LNCaP clone FGC (cell line): ENCODE data around the gene FOXA2.
"Not testable (repeated sequence)": the region's sequence is repeated elsewhere in the genome, so short reads cannot be mapped to it uniquely, and the experiment has no call there.

Experiments used
- DNase-seq: peaks from one replicate; pipeline ENCODE4 v3.0.0-alpha.2; 2011; ENCODE audit warnings: low read depth
- H3K4me3 ChIP-seq: 2 replicates; pipeline ENCODE4 v1.5.1; 2011; ENCODE audit warnings: mild to moderate bottlenecking, low read depth, low read length, control low read depth
- TF ChIP-seq, protein P1 (sequence below): IDR thresholded peaks from 2 replicates; pipeline ENCODE4 v1.5.1; 2012; ENCODE audit warnings: mild to moderate bottlenecking; ENCODE audit not compliant: control insufficient read depth, insufficient read depth; ENCODE audit errors: extremely low read depth

Gene FOXA2

DNA sequence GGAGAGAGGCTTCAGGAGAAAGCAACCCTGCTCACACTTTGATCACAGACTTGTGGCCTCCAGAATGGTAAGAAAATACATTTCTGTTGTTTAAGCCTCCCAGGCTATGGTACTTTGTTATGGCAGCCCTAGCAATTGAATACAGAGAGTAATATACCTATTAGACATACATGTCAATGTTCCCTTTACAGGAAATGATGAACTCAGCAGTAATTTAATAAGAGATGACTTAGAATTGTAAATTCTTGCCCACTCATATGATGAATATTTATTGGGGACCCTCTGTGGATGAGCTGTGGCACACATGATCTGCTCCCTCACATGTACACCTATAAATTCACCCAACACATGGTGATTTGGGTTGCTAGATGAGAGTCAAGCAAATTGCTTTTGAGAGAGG lies 20.4 kb upstream of the FOXA2 start:
- DNase-seq, result no peak
- no peak overlapping the region for H3K4me3 ChIP-seq
- TF ChIP-seq, protein P1, sequence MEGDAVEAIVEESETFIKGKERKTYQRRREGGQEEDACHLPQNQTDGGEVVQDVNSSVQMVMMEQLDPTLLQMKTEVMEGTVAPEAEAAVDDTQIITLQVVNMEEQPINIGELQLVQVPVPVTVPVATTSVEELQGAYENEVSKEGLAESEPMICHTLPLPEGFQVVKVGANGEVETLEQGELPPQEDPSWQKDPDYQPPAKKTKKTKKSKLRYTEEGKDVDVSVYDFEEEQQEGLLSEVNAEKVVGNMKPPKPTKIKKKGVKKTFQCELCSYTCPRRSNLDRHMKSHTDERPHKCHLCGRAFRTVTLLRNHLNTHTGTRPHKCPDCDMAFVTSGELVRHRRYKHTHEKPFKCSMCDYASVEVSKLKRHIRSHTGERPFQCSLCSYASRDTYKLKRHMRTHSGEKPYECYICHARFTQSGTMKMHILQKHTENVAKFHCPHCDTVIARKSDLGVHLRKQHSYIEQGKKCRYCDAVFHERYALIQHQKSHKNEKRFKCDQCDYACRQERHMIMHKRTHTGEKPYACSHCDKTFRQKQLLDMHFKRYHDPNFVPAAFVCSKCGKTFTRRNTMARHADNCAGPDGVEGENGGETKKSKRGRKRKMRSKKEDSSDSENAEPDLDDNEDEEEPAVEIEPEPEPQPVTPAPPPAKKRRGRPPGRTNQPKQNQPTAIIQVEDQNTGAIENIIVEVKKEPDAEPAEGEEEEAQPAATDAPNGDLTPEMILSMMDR, result no peak

DNA sequence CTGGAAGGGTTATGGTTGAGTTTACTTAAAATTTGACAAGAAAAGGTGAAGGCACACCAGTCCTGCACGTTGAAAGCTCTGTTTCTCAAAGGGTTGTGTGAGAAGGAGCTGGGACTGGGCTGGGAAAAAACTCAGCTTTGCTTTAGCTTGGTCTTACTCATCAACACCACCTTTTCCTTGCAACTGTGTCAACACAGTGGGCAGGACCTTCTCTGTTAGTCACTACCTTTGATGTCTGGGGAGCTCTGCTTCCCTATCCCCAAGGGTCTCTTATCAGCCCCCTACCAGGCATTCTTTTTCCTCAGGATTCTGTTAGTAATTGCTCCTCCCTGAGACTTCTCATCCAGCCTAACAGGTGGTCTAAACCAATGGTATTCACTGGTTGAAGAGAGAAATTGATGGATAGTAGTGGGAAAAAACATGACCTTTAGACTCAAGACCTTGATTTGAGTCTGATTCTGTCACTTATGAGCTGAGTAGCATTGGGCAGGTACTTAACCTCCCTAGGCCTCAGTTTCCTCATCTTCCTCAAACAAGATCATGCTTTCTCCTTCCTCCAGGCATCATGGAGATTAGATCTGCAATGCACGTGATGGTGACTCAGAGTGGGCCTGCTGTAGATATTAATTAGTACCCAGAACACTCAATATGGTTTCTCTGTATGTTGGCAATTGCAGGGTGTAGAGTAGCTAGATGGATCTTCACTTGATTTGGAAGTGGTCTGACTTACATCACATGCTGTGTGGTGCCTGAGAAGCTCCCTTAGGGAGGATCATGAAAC lies 17.2 kb upstream of the FOXA2 start:
- no peak for DNase-seq
- no peak overlapping the region for H3K4me3 ChIP-seq
- TF ChIP-seq, protein P1, result no peak

DNA sequence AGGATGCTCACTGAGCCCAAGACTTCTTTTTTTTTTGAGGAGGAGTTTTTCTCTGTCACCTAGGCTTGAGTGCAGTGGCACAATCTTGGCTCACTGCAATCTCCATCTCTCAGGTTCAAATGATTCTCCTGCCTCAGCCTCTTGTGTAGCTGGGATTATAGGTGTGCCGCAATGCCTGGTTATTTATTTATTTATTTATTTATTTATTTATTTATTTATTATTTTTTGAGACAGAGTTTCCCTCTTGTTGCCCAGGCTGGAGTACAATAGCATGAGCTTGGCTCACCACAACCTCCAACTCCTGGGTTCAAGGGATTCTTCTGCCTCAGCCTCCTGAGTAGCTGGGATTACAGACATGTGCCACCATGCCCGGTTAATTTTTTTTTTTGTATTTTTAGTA lies 14.9 kb upstream of the FOXA2 start:
- not testable (repeated sequence) for H3K4me3 ChIP-seq, DNase-seq

DNA sequence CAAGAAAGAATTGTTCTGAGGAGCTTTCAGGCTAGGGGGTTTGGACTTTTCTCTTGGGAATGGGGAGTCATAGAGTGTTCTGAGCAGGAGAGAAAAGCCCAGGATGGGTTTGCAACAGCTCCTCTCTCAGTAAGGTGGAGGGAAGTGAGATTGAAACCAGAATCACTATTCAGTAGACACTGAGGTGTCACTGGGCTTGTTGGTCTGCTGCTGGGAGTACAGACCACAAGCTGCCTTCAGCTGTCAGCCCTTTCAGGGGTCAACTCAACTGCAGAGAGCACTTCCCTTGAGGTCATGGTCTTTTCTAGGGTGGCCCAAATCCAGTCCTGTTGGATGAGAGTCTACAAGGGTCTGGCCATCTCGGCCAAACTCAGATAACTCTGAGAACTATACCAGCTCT lies 12.9 kb upstream of the FOXA2 start:
- TF ChIP-seq, protein P1, result no peak
- no peak for DNase-seq
- no peak overlapping the region for H3K4me3 ChIP-seq

DNA sequence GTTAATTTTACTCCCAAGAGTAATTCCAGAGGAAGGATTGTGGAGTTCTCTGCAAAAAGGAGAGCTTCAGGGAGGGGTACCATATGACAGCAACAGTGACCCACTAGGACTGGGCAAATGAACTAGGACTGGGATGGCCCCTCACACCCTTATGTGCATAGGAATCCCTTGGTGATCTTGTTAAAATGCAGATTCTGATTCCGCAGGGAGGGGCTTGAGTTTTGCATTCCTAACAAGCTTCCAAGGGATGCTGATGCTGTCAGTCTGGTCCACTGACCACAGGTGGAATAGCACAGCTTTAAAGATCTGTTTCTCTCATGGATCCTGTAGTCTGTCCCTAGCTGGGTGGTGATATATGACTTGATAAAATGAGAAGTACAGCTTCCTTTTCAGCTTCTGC lies 6.3 kb upstream of the FOXA2 start:
- TF ChIP-seq, protein P1, result no peak
- H3K4me3 ChIP-seq, result no peak overlapping the region
- no peak for DNase-seq

DNA sequence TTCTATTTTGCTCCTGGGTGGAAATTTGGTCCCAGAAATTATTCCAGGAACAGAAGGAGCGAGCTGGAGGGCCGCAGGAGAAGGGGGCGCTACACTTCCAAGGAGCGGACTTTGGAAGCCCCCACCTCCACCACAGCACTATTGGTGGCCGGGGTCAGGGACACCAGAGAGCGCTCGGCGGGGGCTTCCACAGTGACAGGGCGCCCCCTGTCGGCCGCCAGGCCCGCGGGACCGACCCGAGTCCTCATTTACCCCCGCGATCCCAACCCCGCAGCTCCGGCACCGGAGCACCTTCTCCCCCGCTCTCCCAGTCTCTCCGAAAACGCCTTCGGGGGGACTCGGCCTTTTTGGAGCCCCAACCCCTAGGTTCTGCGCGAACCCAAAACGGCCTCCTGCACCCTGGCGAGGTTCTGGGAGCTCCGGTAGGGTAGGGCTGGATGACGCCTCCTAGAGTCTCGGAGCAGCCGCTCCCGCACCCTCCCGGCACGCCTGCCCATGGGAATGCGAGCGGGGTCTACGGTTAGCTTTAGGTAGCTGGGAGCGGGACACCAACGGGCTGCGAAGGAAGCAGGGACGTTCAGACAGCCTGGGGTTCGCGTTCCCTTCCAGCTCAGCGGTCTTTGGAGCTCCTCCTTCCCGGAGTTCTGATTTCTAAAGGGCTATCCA lies 2.4 kb upstream of the FOXA2 start:
- TF ChIP-seq, protein P1, result peak; percentile 61
- no peak for DNase-seq
- no peak overlapping the region for H3K4me3 ChIP-seq

DNA sequence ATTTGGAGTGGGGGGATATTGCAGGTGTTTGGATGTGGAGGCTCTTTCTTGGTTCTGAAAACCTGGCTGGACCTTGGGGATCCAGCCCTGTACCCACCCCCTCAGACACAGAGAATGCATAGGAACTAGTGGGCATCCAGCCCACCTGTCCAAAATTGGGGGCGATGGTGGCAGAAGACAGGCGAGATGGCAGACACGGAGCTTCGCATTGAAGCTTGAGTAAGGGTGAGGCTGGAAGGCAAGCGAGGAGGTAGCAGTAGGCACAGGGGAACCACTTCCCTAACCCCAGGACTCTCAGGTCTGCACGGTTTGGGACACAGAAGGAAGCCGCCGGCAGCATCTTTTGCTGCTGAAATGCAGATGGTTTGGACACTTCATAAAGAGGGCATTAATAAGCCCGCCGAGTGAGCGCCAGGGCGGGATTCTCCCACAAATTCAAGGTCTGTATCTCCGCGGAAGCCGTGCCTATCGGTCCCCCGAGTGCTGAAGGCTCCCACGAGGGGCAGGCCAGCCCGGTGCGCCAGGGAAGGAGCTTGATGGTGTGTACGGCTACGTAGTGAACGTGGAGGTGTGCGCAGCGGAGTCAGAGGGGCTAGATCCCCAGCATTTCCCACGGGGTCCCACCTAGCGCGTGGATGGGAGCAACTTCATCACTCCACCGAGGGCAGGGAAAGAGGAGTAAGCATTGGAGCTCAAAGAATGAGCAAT lies 1.6 kb upstream of the FOXA2 start:
- TF ChIP-seq, protein P1, result no peak
- DNase-seq, result no peak
- H3K4me3 ChIP-seq, result no peak overlapping the region
